Measurements from ENCODE around the gene TTC12.

The TTC12 gene

GRCh38 chr11:113345978-113346377 is 31.6 kb downstream of the TTC12 start:
- no peak for DNase-seq (ENCODE audit: low read depth)
- H3K4me3 ChIP-seq (ENCODE audit: low read depth, low read length), result no peak overlapping the region
- in situ Hi-C loops (cut with HindIII; ENCODE audit: low sequenced_read_pairs), result loop anchor here (5.0 to 25.0 kb wide), 2 partner anchors 106 to 166 kb away; no protein-coding TSS in a partner anchor
- TF ChIP-seq CTCF (IDR thresholded peaks at IDR 0.05; ENCODE audit: low read depth, low read length, missing control alignments), result no peak

GRCh38 chr11:113349528-113349927 is 35.1 kb downstream of the TTC12 start:
- no peak overlapping the region for H3K4me3 ChIP-seq (ENCODE audit: low read depth, low read length)
- no peak for DNase-seq (ENCODE audit: low read depth)
- TF ChIP-seq CTCF (IDR thresholded peaks at IDR 0.05; ENCODE audit: low read depth, low read length, missing control alignments), result no peak
- in situ Hi-C loops (cut with HindIII; ENCODE audit: low sequenced_read_pairs), result loop anchor here (5.0 to 25.0 kb wide), 2 partner anchors 103 to 163 kb away; no protein-coding TSS in a partner anchor

GRCh38 chr11:113350336-113351067 is 36.1 kb downstream of the TTC12 start:
- in situ Hi-C loops (cut with HindIII; ENCODE audit: low sequenced_read_pairs), result no loop called here
- H3K4me3 ChIP-seq (ENCODE audit: low read depth, low read length), result no peak overlapping the region
- no peak for TF ChIP-seq CTCF (IDR thresholded peaks at IDR 0.05; ENCODE audit: low read depth, low read length, missing control alignments)
- no peak for DNase-seq (ENCODE audit: low read depth)

DNA sequence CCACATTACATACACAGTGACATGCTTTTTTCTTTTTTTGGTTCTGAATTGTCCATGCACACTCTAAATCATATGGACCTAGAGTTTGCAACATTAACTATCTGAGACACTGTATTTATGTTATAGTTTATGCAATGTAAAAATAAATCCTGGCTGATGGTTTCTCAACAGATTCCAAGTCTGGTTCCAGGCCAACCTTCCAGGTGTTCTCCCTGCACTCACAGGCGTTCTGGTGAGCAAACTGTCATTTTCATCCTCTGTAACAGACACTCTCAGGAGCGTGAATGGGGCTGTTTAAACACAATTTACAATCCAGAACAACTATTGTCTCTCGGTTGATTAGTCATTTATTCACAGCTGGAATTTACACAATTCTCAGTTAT is 36.7 kb downstream of the TTC12 start:
- in situ Hi-C loops (cut with HindIII; ENCODE audit: low sequenced_read_pairs), result no loop called here
- no peak overlapping the region for H3K4me3 ChIP-seq (ENCODE audit: low read depth, low read length)
- no peak for DNase-seq (ENCODE audit: low read depth)
- no peak for TF ChIP-seq CTCF (IDR thresholded peaks at IDR 0.05; ENCODE audit: low read depth, low read length, missing control alignments)

GRCh38 chr11:113351480-113351879 is 37.1 kb downstream of the TTC12 start:
- in situ Hi-C loops (cut with HindIII; ENCODE audit: low sequenced_read_pairs), result no loop called here
- no peak for DNase-seq (ENCODE audit: low read depth)
- no peak overlapping the region for H3K4me3 ChIP-seq (ENCODE audit: low read depth, low read length)
- no peak for TF ChIP-seq CTCF (IDR thresholded peaks at IDR 0.05; ENCODE audit: low read depth, low read length, missing control alignments)

DNA sequence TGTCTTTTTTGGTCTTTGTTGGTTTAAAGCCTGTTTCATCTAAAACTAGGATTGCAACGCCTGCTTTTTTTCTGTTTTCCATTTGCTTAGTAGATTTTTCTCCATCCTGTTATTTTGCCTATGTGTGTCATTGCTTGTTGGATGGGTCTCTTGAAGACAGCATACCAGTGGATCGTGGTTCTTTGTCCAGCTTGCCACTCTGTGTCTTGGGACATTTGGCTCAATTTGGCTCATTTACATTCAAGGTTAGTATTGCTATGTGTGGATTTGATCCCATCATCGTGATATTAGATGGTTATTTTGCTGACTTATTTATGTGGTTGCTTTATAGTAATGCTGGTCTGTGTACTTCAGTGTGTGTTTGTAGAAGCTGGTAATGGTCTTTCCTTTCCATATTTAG is 41.8 kb downstream of the TTC12 start:
- DNase-seq (ENCODE audit: low read depth), result no peak
- TF ChIP-seq CTCF (IDR thresholded peaks at IDR 0.05; ENCODE audit: low read depth, low read length, missing control alignments), result no peak
- in situ Hi-C loops (cut with HindIII; ENCODE audit: low sequenced_read_pairs), result no loop called here
- H3K4me3 ChIP-seq (ENCODE audit: low read depth, low read length), result no peak overlapping the region
